Stimulated activated CD8-positive, alpha-beta memory T cell treated with anti-CD3 and anti-CD28 coated beads, Interleukin-15, amount 100 ng/mL, for 1 hour (primary cell): ENCODE measurements around the gene C2orf49.

ENCODE experiments used
- DNase-seq: peaks from one replicate; pipeline ENCODE4 v3.0.0-alpha.2; 2020; ENCODE audit warnings: low read depth

The C2orf49 gene

GRCh38 chr2:105362862-105363591, 25.7 kb downstream of the C2orf49 start:
- DNase-seq, result no peak

- DNase-seq, result no peak
These were observed 27.2 kb downstream of the C2orf49 start for GRCh38 chr2:105364436-105365139.

DNA sequence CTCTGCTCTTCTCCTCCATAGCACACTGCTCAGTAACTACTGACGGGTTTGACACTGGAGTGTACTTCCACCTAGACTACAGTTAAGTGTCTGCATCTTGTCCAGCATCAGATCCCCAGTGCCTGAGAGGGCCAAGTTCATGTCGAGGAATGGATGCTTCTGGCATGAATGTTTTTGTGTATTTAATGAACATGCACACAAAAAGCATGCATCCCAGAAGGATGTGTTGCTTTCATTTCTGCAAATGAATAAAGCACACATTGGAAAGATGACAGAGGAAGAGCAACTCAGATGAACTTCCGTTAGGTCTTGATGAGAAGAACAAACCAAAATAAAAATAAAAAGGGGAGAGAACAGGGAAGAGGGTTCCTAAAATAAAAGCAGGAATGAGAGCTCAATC, 27.9 kb downstream of the C2orf49 start:
- DNase-seq, result no peak

GRCh38 chr2:105368759-105369408, 31.5 kb downstream of the C2orf49 start:
- no peak for DNase-seq

DNA sequence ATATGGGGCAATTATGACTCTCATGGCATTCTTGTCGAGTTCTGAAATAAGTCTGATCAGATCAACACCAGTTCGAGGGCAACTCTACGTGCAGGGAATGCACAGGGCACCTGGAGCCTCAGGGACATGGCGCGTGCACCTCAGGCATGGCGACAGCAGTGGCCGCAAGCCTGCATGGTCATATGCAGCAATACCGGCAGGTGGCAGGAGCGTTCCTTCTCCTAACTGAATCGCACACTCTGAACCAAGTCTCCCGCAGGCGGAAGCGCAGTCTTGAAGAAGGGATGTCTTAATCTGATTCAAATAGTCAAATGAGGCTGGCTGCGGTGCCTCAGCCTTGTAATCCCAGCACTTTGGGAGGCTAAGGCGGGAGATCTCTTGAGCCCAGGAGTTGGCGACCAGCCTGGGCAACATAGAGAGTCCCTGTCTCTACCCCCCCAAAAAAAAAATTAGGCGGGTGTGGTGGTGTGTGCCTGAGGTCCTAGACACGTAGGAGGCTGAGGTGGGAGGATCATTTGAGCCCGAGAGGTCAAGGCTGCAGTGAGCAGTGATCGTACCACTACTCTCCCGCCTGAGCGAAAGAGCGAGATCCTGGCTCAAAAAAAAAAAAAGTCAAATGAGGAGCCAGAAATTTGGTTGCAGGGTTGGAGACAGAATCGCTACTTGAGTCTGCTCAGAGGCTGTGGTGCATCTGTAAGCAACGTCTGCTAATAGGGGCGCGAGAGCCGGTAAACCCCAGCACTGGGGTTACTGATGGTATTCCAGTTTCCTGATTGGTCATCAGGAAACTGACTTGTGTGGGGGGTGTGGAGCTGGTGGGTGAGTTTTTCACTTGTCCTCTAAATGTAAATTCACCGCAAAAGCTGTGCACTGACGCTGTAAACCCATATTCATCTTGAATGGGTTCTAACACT, 32.7 kb downstream of the C2orf49 start:
- DNase-seq, result peak; percentile 79

DNA sequence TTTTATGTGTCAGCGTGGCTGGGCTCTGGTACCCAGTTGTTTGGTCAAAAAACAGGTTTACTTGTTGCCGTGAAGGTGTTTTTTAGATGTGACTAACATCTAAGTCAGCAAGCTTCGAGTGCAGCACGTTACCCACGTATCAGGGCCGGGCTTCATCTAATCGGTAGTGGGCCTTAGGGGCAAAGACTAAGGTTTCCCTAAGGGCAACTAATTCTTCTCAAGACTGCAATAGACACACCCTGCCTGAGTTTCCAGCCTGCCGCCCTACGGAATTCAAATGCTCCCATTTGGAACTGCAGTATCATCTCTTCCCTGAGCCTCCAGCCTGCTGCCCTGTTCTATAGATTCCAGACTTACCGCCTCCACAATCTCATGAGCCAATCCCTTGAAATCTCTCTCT, 33.8 kb downstream of the C2orf49 start:
- DNase-seq, result no peak

DNA sequence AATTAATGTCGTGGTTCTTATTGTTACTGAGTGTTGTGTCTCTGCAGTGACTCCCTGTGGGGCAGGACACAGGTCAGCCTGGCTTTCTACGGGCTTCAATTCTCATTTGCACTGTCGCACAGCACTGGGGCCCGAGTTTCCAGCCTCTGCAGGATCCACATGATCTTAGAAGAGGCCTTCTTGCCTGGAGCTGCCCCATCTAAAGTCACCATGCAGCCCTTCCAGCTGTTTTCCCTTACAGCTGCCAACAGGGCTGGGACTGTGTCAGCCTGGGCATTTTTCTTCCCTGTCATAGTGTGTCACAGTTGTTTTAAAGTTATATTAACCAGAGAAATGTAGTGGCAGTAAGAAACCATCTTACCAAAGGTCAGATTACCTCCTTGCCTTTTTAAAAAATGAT, 34.5 kb downstream of the C2orf49 start:
- no peak for DNase-seq

DNA sequence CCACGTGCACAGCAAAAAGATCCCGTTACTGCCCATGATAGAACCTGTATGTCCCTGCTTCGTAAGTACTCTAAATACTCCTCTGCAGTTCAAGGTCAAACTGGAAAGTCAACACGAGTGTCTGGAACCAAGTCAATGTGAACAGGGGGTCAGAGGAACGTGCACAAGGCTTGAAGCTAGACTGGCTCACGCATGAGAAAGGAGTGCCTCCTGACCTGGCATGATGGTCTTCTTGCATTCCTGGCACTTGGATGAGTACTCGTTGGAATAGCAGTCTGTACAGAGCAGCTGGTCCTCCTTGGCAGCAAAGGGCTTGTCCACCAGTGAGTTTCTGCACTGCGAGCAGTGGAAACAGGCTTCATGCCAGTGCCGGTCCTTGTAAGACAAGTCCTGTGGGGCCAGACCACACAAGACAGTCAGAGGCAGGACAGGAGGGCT, 36.0 kb downstream of the C2orf49 start:
- DNase-seq, result no peak

DNA sequence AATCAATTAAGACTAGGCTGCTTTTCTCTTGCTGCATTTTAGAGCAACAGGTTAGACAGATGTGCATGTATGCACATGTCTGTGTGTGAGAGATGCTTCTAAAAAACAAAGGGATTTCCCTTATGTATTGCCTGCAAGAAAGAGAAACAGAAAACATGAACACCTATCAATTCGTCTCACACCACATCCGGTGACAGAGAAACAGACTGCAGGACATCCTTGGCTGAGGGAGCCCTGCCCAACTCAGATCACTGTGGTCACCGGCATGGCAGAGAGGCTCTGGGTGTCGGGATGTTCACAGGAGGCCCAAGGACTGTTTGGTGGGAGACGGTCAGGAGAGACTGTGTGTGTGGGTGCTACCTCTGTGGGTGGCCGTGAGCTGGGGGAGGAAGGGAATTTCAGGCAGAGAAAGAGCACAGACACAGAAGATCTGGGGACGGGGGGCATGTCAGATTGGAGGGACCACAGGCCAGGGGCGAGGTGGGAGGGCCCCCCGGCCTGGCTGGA, 36.6 kb downstream of the C2orf49 start:
- no peak for DNase-seq

- no peak for DNase-seq
These were observed 37.7 kb downstream of the C2orf49 start for GRCh38 chr2:105375001-105375561.

- DNase-seq, result no peak
These were observed 38.7 kb downstream of the C2orf49 start for GRCh38 chr2:105376010-105376409.

- DNase-seq, result no peak
These were observed 39.5 kb downstream of the C2orf49 start for GRCh38 chr2:105376789-105377240.

- DNase-seq, result no peak
These were observed 40.5 kb downstream of the C2orf49 start for GRCh38 chr2:105377871-105378270.

DNA sequence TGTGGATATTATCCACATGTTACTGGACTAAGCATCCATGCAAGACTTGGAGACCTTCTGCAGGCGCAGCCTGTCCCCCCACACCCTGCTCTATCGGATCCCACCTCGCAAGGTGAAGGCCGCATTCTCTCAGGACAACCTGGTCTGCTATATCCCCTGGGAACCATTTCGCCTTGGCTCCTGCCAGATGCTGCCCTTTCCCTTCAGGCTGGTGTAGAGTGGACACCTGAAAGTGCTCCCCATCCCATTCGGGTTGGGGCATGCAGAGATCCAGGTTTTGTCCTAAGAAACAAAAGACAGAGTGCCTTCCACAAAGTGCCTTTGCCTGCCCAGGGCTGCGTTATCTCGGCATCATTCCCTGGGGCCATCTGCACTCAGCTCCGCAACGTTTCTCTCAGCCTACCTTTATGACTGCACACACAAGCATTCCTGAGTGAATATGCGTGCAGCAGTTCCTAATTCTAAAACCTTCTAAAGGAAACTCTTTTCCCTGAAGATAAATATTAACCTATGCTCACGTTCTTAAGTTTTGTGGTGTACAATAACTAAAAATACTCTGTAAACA, 41.0 kb downstream of the C2orf49 start:
- no peak for DNase-seq

DNA sequence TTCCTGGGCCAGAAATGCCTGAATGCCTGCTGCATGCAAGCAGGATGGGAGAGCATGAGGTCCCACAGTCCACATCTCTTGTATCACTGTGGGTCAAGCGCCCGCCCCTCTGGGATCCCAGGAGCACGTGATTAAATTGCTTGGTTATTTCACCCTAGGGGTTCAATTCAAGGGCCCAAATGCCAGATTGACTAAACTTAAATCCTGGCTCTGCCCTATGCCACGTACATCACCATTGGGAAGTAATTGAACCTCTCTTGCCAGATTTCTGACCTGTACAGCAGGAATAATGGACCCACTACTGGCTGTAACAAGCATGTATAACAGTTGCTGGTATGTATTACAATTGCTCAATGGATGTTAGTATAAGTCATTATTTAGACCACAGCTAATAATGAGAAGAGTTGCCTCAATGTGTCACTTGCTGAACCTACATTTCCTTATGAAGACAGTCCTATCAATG, 41.6 kb downstream of the C2orf49 start:
- no peak for DNase-seq

GRCh38 chr2:105379741-105380186, 42.4 kb downstream of the C2orf49 start:
- DNase-seq, result no peak

DNA sequence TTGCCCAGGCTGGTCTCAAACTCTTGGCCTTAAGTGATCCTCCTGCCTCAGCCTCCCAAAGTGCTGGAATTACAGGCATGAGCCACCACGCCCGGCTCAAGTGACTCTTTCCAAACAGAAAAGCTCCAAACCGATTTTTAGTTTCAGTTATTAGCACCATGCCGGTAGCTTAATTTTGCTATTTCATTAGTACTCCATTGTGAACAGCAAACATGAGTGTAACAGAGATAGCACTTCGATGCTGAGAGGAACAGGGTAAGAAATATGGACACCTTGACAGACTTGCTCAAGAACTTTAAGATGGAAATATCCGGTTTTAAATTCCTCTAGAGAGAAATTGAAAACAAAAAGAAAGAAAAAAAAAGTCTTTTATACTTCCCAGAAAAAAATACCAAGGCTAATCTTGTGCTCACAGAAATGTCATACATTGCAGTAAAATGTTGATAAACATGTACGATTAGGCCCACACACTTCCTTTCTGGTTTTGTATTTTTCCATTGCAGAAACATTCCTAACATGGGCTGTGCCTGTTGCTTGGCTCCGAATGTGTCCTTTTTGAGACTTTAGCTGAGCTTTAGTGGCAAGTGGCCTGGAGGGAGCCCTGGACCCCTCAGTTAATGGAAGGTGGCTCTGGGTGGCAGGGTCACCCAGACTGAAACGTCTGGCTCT, 43.2 kb downstream of the C2orf49 start:
- DNase-seq, result no peak

DNA sequence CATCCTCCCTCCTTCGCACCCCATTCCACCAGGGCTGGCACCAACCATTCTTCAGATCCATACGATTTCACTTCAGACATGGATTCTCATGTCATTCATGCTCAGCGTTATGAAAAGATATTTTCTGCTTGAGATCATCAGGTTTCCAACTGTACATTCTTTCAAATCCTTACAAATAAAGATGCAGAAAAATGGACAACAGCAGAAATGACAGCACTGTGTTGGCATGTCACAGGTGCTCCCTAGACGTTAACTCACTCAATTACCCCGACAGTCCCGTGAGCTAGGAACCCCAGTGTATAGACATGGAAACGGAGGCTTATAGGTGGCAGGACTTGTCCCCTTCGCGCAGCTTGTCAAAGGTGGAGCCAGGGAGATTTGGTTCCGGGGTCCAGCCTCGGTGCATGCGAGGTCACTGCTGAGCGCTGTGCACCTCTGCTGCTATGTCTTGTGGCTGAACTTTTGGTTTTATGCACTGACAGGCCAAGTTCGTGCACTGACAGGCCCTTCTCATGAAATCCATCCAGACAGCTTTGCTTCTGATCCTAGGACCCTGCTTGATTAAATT, 43.8 kb downstream of the C2orf49 start:
- DNase-seq, result no peak

GRCh38 chr2:105382177-105382576, 44.8 kb downstream of the C2orf49 start:
- no peak for DNase-seq
